ENCODE measurements around the gene MAMDC4.
"Not testable (repeated sequence)": the region's sequence is repeated elsewhere in the genome, so short reads cannot be mapped to it uniquely, and the experiment has no call there.

MAMDC4 gene

DNA sequence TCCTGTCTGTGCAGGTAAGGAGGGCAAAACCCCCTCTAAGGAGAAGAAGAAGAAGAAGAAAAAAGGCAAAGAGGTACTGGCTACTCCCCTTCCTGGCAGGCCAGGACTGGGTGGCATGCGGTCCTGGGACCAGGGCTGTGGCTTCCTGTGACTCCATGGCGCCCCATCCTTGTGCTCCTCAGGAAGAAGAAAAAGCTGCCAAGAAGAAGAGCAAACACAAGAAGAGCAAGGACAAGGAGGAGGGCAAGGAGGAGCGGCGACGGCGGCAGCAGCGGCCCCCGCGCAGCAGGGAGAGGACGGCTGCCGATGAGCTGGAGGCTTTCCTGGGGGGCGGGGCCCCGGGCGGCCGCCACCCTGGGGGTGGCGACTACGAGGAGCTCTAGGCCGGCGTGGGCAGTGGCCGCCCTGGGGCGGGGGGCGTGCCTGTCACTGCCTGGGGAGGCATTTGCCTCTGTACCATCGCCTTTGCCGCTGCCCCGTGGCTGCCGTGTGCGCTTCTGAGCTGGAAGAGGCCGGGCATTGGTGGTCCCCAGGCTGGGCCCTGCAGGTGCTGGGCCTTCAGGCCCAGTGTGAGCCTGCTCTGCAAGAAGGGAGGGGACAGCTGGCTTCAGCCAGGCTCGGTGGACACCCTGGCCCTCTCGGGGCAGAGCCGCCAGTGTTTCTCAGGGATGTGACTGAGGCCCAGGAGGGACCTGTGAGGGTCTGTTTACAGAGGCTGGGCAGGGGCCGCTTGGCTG lies 11.8 kb upstream of the MAMDC4 start:
- in situ Hi-C loops (cut with HindIII; ENCODE audit: low sequenced_read_pairs) = no loop called here
- H3K4me3 ChIP-seq (ENCODE audit: low read depth, low read length) = no peak overlapping the region
- DNase-seq (ENCODE audit: low read depth) = no peak
- TF ChIP-seq, protein P1, sequence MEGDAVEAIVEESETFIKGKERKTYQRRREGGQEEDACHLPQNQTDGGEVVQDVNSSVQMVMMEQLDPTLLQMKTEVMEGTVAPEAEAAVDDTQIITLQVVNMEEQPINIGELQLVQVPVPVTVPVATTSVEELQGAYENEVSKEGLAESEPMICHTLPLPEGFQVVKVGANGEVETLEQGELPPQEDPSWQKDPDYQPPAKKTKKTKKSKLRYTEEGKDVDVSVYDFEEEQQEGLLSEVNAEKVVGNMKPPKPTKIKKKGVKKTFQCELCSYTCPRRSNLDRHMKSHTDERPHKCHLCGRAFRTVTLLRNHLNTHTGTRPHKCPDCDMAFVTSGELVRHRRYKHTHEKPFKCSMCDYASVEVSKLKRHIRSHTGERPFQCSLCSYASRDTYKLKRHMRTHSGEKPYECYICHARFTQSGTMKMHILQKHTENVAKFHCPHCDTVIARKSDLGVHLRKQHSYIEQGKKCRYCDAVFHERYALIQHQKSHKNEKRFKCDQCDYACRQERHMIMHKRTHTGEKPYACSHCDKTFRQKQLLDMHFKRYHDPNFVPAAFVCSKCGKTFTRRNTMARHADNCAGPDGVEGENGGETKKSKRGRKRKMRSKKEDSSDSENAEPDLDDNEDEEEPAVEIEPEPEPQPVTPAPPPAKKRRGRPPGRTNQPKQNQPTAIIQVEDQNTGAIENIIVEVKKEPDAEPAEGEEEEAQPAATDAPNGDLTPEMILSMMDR (IDR thresholded peaks at IDR 0.05; ENCODE audit: low read depth, low read length, missing control alignments) = no peak

DNA sequence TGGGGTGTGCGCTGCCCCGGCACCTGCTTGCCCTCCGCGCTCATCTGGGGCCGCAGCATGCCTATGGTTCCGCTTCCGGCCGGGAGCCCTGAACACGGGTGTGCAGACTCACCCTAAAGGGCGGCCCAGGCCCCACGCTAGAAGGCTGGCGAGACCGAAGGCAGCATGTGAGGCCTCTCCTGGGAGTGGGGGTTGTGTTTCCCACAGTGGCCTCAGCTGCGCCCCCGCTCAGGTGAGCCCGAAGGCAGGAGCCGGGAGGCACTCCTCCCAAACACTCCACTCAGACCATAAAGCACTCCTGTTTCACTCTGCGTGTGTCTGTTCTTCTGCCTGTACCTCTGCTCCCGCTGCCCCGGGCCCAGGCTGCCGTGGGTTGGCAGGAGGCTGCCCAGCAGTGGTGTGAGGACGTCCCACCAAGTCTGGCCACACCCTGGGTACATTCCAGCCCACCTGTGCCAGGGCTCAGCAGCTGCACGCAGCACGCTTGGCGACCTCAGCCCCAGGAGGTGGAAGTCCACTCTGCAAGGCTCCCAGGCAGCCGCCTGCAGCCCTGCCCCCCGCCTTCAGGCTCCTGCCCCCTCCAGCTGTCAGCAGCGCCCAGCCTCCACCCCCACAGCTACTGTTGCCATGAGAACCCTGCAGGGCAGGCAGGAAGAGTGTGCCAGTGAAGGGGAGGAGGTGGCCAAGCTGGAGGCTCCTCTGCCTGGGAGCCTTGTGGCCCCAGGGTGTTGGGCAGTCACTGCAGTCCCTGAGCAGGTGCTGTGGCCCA lies 11.1 kb upstream of the MAMDC4 start:
- in situ Hi-C loops (cut with HindIII; ENCODE audit: low sequenced_read_pairs) = no loop called here
- TF ChIP-seq, protein P1 (IDR thresholded peaks at IDR 0.05; ENCODE audit: low read depth, low read length, missing control alignments) = no peak
- no peak for DNase-seq (ENCODE audit: low read depth)
- H3K4me3 ChIP-seq (ENCODE audit: low read depth, low read length) = no peak overlapping the region

DNA sequence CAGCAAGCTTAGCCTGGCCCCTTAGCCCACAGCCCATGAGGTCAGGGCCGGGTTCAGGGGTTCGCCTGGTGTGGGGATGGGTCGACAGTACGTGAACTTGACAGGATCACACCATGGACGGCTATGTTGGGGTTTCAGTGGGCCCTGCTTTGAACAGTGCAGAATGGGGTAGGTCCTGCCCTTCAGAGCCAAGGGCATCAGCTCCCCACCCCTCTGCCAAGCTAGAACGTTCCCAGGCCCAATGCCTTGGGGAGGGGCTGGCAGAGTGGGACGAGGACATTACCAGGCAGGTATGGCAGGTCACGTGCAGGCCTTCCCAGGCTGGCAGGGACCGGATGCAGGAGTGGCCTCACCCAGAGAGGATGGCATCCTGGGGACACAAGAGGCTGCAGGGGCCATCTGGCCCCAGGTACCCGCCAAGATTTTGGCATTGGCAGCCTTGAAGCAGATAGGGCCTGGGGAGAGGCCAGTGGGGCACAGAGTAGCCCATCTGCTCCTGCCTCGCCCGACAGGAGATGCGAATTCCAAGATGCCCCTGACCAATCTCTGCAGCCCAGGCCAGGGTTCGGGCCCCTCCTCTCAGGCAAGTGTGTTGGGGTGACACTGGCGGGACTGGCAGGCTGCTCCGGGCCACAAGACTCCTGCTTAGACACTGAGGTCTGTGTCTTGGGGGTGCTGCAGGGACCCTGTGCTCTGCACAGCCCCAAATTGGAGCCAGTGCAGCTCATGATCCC lies 10.3 kb upstream of the MAMDC4 start:
- in situ Hi-C loops (cut with HindIII; ENCODE audit: low sequenced_read_pairs); DNase-seq (ENCODE audit: low read depth): not testable (repeated sequence)
- H3K4me3 ChIP-seq (ENCODE audit: low read depth, low read length) = peak overlapping the region; percentile 48

DNA sequence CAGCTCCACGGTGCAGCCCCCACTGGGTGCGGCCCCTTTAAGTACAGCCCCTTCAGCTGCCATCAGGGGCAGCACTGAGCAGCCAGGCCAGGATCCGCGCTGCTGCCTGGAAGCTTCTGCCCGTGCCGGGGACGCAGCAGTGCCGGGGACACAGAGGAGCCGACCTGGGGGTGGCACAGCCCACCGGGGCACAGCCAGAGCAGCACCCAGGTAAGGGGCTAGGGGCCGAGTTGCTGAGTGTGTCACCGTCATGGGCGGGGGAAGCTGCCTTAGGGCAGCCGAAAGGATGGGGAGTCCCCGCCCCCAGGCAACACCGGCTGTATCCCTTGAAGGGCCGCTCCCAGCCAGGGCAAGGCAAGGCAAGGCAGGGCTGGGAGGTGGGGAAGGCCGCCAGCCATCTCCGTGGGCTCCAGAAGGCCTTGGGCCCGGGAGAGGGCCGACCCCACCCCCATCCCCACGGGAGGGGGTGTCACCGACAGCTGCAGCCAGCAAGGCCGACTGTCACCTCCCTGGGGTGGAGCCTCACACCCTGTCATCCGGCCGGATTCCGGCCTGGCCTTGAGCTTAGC lies 9.7 kb upstream of the MAMDC4 start, which contains the start of gene AJM1:
TSS of gene AJM1 (plus strand) at position 99 of the 569 bp plus-strand sequence. CDS start 1,937 bp downstream, outside the sequence.
- H3K4me3 ChIP-seq (ENCODE audit: low read depth, low read length) = peak within 1 kb of the TSS; percentile 48
- in situ Hi-C loops (cut with HindIII; ENCODE audit: low sequenced_read_pairs) = not testable (repeated sequence)
- TF ChIP-seq, protein P1 (IDR thresholded peaks at IDR 0.05; ENCODE audit: low read depth, low read length, missing control alignments) = peak; percentile 84
- peak; percentile 42 for DNase-seq (ENCODE audit: low read depth)

DNA sequence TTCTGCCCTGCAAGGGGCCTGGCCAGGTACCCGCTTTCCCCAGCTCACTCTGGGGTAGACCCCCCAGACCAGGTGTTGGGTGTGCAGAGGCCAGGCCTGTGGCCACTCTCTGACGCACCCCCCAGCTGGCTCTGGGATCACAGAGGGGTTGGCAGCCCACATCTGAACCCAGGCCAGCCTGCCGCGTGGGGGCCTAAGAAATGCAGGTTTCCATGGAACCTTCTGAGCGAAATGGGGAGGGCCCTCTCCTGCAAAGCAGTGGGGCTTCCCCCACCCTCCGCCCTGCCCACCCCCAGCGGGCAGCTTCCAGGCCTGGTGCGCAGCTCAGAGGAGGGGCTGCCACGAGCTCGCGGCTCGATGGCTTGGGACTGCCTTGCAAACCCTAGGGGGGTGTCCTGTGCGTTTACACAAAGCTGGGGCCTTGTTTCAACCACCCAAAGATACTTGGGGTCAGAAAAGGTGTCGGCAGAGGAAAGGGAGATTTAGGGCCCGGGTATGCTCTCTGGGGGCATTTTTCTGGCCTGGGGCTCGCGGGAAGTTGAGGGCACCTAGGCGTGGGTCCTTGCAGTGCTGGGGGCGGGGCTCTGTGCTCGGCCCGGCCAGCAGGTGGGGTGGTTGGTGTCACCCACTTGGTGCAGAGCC lies 8.9 kb upstream of the MAMDC4 start:
- in situ Hi-C loops (cut with HindIII; ENCODE audit: low sequenced_read_pairs); DNase-seq (ENCODE audit: low read depth); H3K4me3 ChIP-seq (ENCODE audit: low read depth, low read length): not testable (repeated sequence)

DNA sequence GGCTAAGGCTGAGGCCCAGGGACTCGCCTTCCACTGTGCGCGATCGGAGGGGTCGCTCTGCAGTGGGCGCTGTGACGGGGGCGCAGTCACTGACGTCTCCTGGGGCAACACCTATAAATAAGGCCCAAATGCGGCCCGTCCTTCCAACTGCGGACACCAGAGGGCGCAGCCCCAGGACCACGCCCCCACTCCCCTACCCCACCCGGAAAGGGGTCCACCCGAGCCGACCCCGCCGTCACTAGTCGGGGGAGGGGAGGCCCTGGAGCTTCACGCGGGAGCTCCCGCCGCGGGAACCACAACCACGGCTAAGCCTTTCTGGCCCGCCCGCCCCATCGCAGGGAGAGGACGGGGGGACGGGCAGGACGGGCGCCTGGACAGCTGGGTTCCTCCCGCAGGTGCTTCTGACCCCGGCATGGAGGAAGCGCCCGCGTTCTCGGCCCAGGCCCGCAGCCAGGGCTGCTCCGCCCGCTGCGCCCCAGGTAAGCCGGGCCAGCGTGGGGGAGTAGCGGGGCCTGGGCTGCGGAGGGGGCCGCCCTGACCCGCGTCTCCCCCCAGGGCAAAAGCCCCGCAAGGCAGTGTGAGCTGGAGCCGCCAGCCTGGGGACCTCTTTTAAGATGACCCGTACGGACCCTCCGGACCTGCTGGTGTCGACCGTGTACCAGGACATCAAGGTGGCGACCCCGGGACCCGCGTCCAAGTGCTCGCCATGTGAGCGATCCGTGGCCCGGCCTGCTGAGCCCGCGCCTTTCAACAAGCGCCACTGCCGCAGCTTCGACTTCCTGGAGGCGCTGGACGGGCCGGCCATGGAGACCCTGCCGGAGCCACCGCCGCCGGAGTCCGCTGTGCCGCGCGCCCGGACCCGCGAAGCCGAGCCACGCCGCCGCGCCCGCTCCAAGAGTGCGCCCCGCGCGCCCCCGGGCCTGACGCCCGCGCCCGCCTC lies 8.1 kb upstream of the MAMDC4 start:
- DNase-seq (ENCODE audit: low read depth); in situ Hi-C loops (cut with HindIII; ENCODE audit: low sequenced_read_pairs); H3K4me3 ChIP-seq (ENCODE audit: low read depth, low read length): not testable (repeated sequence)
- TF ChIP-seq, protein P1 (IDR thresholded peaks at IDR 0.05; ENCODE audit: low read depth, low read length, missing control alignments) = peak; percentile 48
